GM10266 (cell line): ENCODE data around the gene SLC10A2.
A peak's percentile ranks its signal among the peaks of the same experiment; 100 is the strongest.

Experiments
- DNase-seq: peaks from one replicate; pipeline ENCODE4 v3.0.0; 2012; ENCODE audit errors: extremely low spot score
- TF ChIP-seq, protein P1 (sequence below): IDR thresholded peaks from 2 replicates; pipeline ENCODE4 v1.5.1; 2012; ENCODE audit warnings: mild to moderate bottlenecking, low read depth; ENCODE audit not compliant: control insufficient read depth, insufficient read depth; ENCODE audit errors: missing control alignments

SLC10A2 gene

DNA sequence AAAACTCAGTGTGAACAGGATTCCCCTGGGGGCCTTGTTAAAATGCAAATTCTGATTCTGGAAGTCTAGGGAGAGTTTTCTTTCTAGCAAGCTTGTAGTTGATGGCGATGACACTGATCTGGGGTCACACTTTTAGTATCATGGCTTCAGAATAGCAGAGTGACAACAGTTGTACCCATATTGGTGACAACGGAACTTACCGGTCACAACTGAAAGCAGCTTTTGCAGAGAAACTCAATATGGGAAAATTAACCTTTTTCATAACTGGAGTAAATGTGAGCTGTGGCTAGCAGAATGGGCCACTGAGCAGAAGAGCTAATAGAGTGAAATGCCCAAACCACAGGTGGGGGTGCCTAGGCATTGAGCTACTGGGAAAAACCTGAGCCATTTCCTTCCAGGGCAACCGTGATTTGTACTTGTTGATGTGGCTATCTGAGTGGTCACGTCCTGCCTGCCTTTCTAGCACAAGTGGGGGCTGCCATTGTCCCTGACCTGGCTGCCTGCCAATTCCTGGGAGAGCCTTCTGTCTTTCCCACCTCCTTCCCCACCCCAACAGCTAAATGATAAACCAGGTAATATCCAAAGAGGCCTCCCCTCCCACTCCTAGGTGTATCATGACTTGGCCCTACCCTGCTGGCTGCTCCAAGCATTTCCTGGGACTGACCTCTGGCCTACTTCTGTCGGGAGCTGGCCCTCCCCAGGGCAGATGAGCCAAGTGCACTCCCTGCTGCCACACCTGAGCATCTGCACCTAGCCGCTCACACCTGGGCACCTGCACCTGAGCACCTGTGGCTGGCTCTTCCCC, 1.7 kb upstream of the SLC10A2 start:
- TF ChIP-seq, protein P1, sequence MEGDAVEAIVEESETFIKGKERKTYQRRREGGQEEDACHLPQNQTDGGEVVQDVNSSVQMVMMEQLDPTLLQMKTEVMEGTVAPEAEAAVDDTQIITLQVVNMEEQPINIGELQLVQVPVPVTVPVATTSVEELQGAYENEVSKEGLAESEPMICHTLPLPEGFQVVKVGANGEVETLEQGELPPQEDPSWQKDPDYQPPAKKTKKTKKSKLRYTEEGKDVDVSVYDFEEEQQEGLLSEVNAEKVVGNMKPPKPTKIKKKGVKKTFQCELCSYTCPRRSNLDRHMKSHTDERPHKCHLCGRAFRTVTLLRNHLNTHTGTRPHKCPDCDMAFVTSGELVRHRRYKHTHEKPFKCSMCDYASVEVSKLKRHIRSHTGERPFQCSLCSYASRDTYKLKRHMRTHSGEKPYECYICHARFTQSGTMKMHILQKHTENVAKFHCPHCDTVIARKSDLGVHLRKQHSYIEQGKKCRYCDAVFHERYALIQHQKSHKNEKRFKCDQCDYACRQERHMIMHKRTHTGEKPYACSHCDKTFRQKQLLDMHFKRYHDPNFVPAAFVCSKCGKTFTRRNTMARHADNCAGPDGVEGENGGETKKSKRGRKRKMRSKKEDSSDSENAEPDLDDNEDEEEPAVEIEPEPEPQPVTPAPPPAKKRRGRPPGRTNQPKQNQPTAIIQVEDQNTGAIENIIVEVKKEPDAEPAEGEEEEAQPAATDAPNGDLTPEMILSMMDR, result no peak
- DNase-seq, result peak; percentile 6

DNA sequence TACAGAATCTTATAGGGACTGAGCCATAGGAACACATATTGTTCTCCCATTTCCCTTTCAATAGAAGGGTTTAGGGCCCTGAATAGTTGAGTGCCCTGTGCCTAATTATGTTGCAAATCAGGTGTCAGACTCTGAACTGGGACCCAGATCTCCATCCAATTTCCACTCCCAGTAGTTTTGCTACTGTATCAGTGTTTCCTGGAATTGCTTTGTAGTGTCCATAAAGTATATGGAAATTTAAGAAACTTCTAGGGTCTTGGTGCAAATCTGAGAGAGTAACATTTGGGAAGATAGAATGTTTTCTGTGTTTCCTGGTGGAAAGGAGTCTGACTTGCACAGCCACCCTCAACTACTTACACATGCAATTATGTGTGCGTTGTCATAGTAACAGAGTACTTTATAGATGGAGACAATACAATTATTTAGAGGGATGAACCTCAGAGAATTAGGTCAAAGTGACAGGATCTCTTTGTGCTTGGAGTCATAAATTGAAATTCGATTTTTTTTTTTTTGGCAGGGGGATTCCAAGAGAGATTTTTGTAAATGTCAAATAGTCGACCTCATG, 646 bp upstream of the SLC10A2 start:
- TF ChIP-seq, protein P1, result no peak

DNA sequence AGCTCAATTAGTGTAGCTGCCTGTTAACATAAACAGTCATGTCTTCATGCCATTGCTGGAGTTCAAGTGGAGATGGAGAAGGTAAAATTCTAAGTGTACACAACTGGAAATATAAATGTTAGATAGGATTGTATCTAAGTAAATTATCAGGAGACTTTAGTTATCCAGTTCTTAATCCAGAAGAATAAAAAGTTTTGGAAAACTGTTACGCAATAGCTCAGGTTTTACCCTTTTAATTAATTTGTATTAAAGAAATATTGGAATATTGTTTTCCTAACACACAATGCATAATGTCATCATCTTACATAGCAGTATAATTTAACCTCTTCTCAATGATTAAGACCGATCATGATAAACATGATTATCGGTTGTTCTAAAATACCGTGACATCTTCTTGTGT, 2.8 kb downstream of the SLC10A2 start:
- no peak for DNase-seq
- TF ChIP-seq, protein P1, result no peak

More for the DNA sequence above, 646 bp upstream of the SLC10A2 start:
- no peak for DNase-seq

DNA sequence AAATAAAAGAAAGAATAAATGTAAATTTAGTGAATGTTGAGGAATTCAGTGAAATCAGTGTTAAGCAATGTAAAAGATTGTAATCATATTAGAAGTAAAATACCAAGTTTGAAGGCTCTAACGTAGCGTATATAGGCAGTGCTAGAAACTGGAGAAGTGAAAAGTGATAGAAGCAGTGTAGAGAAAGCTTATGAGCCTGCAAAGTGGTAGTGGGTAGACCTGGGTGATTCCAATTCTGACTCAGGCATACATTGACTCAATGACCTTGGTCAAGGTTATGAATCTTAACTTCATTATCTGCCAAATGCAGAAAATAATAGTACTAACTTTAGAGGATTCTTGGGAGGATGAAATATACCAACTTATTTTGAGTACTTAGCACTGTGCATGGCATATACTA, 4.1 kb downstream of the SLC10A2 start:
- DNase-seq, result no peak
- TF ChIP-seq, protein P1, result no peak

DNA sequence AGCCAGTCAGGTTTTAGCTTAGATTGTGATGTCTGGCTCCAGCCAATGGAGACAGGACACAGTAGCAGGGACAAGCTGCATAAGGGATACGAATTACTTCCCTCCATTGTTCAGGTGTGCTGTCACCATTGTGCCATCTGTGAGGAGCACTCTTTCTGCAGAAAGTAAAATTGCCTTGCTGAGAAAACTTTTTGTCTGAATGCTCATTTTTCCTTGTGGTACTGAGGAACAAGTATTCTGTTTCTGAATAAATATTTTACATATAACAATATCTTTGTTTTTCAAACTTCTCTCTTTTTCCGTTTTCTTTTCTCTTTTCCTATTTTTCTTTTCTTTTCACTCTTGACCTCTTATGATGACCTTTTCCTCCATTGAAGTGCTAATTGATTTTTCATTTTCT, 10.2 kb downstream of the SLC10A2 start:
- DNase-seq, result no peak

DNA sequence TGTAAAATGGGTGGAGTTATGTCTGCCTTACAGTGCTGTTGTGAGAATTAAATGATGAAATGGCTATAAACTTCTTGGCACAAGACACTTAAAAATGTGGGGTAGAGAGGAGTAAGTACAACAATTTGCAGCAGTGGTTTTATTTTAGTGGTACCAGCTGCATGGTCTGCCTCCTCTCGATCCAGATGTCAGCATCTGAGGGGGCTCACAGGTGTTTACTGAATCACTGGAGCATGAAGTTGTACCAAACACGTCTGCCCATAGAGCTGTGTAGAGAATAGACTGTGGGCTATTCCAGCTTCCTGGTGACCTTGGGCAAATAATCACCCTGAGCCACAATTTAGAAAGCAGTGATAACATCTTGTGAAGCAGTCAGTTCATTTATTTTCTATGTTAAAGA, 11.1 kb downstream of the SLC10A2 start:
- no peak for DNase-seq
- TF ChIP-seq, protein P1, result no peak

More for the DNA sequence above, 10.2 kb downstream of the SLC10A2 start:
- TF ChIP-seq, protein P1, result no peak

DNA sequence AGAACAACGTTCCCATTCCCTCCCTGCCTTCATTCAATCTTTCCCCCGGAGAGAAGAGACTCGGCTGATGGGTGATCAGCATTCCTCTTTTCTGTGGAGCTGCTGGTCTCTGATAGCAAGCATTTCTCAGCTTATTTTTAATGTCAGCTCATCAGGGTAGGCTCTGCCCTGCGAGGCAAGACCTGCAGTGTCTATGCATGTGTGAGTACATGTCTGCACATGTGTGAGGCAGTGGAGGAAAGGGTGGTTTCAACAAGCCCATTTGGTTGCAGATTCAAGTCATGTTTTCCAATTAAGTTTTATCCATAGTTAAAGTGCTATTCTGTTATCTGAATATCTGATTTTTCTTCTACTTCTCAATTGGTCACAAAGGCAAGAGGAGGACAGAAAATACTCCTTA, 19.5 kb downstream of the SLC10A2 start:
- TF ChIP-seq, protein P1, result no peak
- no peak for DNase-seq
